Choroid plexus epithelial cell (primary cell): Measurements from ENCODE around the gene SAFB.

ENCODE experiments used
- DNase-seq: peaks from one replicate; pipeline ENCODE4 v3.0.0-alpha.2; 2010; ENCODE audit warnings: low read depth
- H3K4me3 ChIP-seq: 2 replicates; pipeline ENCODE4 v1.5.1; 2011; ENCODE audit warnings: low read depth, mild to moderate bottlenecking, control low read depth, low read length, moderate library complexity
- CTCF ChIP-seq: conservative IDR thresholded peaks from 2 replicates; pipeline ENCODE4 v1.5.1; 2011; ENCODE audit warnings: low read depth, mild to moderate bottlenecking, control low read depth, inconsistent platforms, low read length, moderate library complexity

Gene SAFB

GRCh38 chr19:5627395-5627904, 4.6 kb downstream of the SAFB start:
- H3K4me3 ChIP-seq = no peak overlapping the region
- DNase-seq = peak; percentile 43
- TF ChIP-seq CTCF = no peak

- H3K4me3 ChIP-seq = no peak overlapping the region
- TF ChIP-seq CTCF = no peak
- peak; percentile 7 for DNase-seq
Observed at GRCh38 chr19:5628461-5628860, 5.6 kb downstream of the SAFB start.

GRCh38 chr19:5628919-5629481, 6.1 kb downstream of the SAFB start:
- no peak overlapping the region for H3K4me3 ChIP-seq
- no peak for TF ChIP-seq CTCF
- no peak for DNase-seq

- no peak for TF ChIP-seq CTCF
- DNase-seq = peak; percentile 36
- no peak overlapping the region for H3K4me3 ChIP-seq
Observed at GRCh38 chr19:5631567-5632240, 8.8 kb downstream of the SAFB start.

GRCh38 chr19:5632241-5632612, 9.3 kb downstream of the SAFB start:
- H3K4me3 ChIP-seq = no peak overlapping the region
- TF ChIP-seq CTCF = no peak
- no peak for DNase-seq

- no peak for TF ChIP-seq CTCF
Observed at GRCh38 chr19:5632657-5633056, 9.8 kb downstream of the SAFB start.

GRCh38 chr19:5635427-5635826, 12.5 kb downstream of the SAFB start:
- DNase-seq = no peak
- no peak for TF ChIP-seq CTCF
- no peak overlapping the region for H3K4me3 ChIP-seq

More at GRCh38 chr19:5632657-5633056, 9.8 kb downstream of the SAFB start:
- H3K4me3 ChIP-seq = no peak overlapping the region
- no peak for DNase-seq
